M059J (cell line): ENCODE data around the gene UQCR11. TPM values are rescaled to one million over a fixed set of nuclear protein-coding genes. Genes with fewer than 3 reads are reported as not detected.
"Not testable (repeated sequence)": the region's sequence is repeated elsewhere in the genome, so short reads cannot be mapped to it uniquely, and the experiment has no call there.

Experiments used
- DNase-seq: peaks from one replicate; pipeline ENCODE4 v3.0.0-alpha.2; 2012; ENCODE audit warnings: low read depth
- total RNA-seq: library from RNA; depleted of rRNA; stranded (reverse); fragments of >200 nt; shearing (Covaris generic); gene quantifications from 2 replicates; pipeline ENCODE4 v1.2.3, GENCODE V29; 2014; rRNA removed

Gene UQCR11
- total RNA-seq: 87.1 and 105 TPM in 2 replicates

DNA sequence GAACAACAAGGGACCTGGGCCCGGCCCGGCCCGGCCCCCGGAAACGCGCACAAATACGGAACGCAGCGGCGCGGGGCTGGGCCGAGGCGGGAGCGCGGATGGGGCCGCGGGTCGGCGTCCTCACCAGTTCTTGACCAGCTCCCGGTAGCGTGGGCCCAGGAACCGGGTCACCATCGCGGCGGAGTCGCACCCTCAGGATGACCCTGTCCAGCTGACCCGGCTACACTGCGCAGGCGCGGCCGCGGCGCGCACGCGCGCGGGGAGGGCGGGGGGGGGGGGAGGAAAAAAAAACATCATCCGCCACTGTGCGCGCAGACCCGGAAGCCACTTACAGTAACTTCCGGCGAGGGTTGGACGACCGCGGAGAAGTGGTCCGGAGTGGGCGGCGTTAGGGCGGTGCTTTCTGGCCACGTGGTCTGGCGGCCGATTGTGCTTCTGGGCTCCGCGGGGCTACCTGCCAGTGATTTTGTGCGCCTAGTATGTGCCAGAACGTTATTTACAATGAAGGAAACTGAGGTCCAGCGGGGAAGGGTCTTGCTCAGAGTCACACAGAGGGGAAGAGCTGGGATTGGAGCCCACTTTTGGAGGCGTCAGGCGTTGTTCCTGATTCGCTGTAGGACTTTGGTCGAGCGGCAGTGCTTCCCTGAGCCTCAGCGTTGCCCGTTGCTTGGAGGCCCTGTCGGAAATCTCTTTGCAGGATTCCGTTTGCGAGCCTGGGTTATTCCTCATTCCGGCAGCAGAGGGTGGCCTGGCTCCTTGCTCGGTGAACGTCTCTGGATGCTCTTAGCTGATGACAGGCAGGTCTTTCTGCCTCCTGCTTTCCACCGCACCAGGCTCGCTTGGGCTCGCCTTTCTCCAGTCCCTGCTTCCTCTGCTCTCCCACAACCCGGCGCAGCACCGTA, at the start of gene UQCR11:
TSS of gene UQCR11 (minus strand) at position 227 of the 902 bp plus-strand sequence. CDS start at position 174, 53 bp downstream.
- peak; percentile 97 for DNase-seq

DNA sequence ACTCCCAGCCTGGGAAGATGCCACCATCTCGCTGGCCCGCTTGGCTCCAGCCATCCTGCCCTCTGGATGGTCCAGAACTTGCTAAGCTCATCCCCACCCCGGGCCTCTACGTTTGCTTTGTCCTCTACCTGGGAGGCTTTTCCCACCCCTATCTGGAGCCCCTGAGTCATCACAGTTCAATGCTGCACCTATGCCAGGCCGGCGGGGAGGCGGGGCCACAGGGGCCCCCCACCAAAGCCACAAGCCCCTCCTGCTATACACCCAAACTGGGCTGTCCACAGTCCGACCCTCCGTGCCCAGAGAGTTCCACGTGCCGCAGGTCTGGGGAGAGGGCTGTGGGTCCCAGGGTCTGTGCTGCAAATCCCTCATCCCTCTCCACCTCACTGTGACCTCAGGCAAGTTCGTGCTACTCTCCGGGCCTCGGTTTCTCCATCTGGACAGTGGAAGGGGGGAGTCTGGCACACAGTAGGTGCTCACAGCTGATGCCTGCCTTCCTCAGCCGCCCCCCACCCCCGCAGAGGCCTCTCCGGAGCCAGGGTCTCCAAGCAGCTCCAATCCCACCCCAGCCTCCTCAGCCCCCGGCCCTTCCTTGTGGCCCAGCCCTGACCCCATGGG, 49.0 kb upstream of the UQCR11 start:
- no peak for DNase-seq

DNA sequence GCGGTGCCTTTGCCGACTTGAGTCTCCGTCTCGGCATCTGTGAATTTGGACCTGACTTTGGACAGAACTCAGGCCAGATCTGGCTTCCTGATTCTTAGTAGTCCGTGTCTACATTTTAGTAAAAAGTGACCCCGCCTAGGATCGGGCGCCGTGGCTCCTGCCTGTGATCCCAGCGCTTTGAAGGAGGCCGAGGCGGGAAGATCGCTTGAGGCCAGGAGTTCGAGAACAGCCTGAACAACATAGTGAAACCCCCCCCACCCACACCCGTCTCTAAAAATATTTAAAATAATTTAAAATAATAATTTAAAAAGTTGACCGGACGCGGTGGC, 48.0 kb upstream of the UQCR11 start:
- DNase-seq: no peak

DNA sequence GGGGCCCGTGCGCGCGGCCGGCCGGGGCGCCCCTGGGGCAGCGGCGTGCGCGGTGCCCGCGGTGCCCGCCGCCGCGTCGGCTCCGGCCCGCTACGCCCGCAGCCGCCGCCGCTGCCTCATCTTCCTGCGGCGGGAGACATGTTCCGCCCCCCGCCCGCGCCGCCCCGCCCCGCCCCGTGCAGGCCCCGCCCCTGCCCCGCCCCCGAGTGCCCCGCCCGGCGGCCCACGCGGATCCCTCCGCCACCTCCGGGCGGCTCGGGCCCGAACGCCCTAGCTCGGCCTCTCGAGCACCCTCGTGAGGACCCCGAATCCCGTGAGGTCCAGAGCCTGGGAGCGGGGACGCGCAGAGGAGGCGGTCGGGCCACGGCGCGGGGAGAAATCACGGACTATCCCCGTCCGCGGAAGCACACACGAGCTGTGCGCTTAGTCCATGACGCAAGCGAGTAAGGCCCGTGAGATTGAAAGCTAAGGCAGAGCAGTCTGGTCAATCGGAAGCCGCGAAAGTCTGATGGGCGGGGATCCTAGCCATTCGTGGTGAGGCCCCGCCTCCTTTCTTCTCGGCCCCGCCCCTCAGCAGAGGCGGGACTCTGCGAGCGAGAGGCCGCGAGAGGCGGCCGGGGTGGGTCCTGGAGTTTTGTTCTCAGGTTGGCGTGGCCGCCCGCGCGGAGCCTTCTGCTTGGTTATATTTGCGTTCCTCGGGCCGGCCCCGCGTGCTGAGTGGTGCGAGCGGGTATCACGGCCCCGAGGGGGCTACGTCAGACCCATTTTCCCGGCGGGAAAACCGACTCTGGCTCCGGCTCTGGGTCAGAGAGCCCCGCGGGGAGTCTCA, 47.4 kb upstream of the UQCR11 start, which contains the start of gene TCF3:
TSS of gene TCF3 (minus strand) at position 145 of the 829 bp plus-strand sequence. CDS start 2,367 bp downstream, outside the sequence.
- DNase-seq: peak; percentile 96

DNA sequence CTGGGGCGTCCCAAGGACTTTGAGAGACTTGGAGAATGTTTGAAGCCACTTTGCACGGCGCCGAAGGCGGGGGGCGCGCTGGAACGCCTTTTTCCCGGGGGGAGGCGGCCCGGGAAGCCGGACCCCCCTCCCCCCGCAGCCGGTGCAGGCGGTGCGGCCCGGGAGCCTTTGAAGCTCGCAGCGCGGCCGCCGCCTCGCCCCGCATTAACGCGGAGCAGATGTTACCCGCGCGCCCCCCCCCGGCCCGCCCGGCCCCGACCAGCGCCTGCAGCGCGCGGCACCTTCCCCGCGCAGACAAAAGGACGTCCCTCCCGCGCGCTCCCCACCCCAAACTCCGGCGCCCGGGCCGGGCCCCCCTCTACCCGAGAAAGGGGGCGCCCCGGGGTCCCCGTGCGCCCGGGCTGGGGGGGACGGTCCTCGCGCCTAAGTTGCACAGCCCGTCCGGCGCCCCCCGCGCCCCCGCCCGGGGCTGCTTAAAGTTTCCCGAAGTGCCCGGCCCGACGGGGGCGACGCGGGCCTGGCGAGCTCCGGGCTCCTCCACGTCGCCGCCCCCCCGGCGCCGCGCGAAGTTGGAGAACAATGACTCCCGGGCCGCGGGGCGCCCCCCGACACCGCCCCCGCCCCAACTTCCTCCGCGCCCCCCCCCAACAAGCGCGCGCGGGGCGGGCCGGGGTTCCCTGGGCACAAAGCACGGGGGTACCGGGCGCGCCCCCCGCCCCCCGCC, 46.5 kb upstream of the UQCR11 start:
- peak; percentile 33 for DNase-seq

DNA sequence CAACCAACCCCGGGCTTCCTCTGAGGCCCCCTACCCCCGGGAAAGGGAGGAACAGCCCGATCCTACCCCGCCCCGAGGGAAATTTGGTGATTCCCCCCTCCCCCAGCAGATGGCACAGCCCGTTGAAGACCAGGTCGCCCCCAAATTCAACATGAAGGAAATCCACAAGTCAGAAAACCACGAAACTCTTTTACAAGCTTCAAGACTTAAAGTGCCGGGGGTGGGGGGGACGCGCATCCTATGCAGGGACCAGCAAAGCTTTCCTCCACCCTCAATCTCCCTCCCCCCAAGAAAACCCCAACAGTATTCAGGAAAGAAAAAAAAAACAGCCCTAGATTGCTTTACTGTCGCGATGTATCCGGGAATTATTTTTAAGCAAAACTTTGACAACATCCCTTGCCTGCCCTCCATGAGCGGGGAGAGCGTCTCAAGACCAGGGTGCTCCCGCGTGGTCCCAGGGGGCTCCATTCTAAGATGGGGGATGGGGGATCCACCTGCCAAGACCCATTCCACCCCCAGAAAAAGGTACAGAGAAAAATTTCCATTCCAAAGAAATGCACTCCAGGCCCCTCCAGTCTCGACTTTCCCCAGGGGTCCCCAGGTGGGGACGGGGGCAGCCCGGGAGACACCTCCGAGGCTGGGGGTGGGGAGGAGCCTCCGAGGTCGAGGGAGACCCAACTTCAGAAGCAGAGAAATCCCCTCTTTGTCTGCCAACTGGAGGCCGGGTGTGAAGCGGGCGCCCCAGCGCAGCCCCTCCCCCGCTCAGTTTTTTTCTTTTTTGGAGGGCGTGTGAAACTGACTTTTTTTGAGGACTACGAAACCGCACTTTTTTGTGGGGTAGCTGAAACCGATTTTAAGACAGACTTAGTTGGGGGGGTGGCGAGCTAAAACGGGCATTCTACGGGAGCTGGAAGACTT, 45.6 kb upstream of the UQCR11 start:
- DNase-seq: peak; percentile 21

DNA sequence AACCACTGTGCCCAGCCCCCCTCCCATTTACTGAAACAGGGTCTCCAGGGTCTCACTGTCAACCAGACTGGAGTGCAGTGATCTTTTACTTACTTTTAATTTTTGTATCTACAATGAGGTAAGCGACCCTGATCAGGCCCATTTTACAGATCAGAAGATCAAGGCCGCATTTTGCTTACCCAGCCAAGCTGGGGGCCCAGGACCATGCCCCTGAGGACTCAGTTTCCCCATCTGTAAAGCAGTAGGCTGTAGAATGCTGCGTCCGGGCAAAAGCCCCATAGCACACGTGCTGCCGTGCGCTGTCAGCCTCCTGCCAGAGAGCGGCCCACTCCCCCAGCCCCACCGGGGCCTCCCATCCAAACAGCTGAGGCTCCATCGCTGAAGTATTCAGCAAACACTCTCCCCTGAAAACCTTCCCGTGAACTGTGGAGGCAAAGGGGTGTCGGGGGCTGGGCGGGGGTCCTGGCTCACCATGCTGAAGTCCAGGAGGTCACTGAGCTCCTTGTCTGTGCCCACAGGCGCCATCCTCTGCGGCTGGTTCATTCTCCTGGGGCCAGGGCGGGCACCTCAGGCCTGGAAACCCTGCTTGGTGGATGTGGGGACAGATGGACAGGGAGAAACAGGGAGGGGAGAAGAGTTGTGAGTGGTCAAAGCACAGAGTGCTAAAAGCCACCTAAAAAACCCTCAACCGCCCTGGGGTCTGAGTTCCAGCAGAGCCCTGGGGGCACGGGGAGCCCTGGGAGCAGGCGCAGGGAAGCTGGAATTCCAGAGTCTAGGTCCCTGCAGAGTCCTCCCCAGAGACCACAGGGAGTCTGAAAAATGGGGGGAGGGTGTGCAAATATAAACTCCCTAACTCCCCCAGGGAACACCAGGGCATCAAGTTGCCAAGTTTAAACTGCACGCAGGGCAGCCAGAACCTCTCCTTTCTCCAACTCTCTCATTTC, 44.7 kb upstream of the UQCR11 start:
- no peak for DNase-seq

DNA sequence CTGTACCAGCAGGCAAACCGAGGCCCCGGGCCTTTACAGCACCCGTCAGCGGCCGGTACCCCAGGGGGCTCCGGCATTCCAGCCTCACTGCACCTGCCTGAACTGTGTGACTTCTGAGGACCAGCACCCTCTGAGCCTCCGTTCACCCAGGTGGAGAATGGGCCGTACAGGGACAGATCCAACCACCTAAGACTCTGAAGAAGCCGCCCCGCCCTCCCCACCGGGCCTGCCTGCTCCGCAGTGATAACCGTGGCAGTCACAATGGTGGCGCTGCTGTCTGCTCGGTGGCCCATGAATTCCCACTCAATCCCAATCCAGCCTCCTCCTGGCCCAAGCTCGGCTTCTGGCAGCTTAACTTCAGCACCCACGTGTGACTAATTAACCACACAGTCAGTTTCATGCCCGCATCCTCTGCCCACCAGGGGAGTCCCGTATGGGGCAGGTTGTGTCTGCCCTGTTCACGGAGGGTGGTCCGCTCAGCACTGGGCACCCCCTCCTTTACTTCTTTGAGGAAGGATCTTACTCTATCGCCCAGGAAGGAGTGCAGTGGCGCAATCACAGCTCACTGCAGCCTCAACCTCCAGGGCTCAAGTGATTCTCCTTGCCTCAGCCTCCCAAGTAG, 43.8 kb upstream of the UQCR11 start:
- no peak for DNase-seq

DNA sequence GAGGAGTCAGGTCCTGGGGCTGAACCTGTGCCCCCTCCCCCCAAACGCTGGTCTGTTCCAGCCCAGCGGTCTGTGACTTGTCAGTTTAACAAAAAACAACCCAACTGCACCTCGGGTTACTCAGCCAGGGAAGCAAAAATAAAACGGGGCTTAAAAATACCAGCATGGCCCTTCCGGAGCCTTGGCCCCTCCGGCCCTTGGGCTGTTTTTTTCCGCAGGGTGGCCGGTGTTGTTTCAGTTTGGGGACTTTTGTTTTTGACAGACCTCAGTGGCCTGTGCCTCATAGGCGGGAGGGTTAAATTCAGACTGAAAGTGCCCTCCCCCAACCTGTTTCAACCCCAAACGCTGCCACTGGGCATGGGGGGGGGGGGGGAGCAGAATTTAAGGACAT, 43.2 kb upstream of the UQCR11 start:
- no peak for DNase-seq

DNA sequence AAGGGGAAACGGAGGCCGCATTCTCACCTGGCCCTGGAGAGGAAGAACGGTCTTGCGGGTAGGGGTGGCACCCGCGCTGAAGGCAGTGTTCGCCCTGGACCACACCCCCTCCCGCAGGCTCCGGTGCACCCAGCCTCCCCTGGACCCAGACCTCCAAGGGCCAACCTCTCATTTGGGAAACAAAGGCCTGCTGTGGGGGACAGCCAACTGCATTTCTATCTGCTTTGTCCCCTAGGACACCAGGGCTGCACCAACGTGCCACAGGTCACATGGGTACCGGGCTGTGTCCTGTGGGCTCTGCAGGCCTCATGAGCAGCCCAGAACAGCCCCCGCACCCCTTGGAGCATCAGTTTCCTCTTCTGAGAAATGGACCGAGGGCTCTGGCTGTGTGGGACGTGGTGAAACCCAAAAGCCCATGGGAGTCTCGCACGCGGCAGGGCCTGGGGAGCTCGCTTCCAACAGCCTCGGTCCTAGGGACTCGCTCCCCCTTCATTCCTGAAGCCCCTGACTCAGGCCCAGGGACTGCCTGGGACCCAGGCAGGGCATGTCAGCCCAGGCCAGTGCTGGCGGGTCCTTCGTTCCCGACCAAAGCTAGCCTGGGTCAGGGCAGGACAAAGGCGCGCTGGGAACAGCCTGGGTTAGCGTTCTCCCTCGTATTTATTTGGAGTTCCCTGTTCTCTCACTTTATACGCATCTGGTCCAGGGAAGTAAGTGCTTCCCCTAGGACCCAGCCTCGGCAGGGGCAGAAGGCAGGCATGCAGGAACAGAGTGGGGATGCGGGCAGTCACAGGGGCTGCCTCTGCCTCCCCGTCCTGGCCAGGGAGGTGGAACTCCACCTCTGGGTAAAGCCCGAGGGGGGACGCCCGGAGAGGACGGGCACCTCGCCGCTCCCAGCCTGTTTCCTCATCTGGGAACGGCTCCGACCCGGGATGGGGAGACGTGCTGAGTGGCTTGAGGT, 42.5 kb upstream of the UQCR11 start:
- DNase-seq: no peak

DNA sequence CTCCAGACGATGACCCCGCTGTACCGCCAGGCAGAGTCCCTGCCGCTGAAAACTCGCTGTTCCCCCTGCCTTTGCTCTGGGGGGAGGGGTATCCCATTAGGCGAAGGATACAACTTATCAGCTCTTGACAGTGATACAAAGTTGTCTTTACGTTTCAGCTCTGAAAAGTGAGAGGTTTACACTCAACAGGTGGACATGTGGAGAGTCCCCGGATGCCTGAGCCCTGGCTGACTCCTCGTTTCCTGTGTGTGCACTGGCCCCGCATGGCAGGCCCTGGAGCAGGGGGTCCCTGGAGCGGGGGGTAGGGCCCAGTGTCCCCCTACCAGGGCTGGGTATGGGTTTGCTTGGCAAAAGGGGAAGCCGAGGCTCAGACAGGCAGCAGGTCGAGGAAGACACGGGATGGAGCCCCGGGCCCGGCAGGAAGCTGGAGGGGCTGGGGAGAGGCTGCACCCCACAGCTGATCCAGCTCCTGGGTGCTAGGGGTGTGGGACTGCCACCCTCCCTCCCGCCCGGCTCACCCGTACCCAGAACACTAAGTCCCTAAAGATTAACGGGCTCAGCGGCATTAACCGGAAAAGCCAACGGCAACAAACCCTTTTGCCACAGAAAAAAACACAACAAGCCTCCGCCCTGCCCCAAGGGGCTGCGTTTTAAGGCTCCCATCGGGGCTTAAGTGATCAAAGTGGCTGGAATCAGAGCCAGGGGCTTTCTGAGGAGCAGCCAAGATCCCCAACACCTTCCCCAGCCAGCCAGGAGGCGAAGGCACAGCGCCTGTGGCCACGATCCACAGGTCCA, 41.6 kb upstream of the UQCR11 start:
- DNase-seq: no peak

DNA sequence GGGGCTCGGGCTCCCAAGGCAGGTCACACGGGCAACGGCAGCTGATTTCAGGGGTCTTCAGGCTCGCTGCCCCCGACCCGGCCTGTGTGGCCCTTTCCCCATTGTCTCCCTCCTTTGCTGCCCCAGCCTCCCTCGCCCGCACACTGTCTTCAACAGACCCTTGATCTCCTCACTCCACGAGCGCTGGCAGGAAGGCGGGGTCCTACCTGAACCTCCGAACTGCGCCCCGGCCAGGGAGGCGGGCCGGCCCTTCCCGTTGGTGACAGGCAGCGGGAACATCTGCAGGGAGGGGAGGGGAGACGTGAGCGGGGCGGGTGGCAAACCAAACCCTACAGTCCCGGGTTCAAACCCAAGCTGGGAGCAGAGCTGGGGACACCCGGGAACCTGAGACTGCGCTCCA, 40.9 kb upstream of the UQCR11 start:
- no peak for DNase-seq

DNA sequence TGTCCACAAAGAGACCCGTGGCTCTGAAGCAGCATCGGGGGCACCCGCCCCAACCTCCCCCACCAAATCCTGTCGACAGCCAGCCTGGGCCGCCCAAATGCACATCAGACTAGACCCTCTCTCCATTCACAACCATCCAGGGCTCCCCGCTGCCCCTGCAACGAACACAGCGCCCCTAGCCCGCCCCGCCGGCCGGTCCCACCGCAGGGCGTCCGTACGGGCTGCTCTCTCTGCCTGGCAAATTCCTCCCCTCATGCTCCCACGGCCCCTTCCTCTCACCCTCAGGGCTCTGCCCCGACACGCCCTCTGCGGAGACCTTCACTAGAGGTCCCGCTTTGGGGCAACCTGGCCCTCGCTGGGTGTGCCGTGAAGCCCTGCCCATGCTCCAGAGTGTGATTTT, 40.0 kb upstream of the UQCR11 start:
- no peak for DNase-seq

DNA sequence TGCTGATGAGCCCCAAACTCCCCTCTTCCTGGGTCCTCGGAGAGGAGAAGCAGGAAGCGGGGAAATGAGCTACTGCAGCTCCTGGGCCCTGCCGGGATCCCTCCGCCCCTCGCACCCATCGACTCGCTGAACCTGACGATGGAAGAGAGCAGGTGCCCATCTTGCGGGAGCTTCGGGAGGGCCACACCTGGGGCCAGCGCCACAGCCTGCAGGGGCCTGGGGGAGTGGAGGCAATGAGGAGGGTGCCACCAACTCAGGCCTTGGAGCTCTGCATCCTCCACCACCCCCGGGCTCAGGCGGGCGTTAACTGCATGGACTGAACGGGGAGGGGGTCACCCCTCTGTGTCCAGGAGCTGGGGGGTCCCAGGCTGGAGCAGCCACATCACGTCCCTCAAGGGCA, 38.8 kb upstream of the UQCR11 start:
- no peak for DNase-seq

DNA sequence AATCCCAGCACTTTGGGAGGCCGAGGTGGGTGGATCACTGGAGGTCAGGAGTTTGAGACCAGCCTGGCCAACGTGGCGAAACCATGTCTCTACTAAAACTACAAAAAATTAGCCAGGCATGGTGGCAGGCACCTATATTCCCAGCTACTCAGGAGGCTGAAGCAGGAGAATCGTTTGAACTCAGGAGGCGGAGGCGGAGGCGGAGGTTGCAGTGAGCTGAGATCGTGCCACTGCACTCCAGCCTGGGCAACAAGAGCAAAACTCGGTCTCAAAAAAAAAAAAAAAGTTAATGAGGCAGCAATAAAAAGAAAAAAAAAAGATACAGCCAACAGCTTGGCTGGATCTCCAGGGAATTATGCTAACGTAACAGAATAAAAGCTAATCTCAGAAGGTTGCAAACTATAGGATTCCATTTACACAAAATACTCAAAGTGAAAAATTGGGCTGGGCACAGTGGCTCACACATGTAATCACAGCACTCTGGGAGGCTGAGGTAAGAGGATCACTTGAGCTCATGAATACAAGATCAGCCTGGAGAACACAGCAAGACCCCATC, 35.7 kb upstream of the UQCR11 start:
- not testable (repeated sequence) for DNase-seq
